ENCODE data around the gene MYO18B.

The MYO18B gene

DNA sequence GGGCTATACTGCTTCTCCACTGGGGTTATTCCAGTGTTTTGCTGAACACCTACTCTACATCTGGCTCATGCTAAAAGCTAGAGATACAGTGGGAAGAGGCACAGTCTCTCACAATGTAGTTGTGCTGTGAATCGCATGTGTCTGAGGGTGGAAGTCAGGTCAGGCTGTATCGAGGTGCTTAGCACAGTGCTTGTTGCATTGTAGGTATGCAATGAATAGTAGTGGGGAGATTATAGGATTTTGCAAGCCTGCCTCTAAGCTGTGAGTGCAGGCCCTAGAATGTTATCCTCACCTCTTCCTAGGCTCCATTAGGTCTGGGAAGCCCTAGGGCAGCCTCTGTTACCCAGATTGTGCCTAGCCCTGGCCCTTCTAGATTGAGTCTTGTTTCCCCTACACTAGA is 37.4 kb downstream of the MYO18B start:
- H3K4me3 ChIP-seq (ENCODE audit: low read depth, low read length) = no peak overlapping the region
- TF ChIP-seq, protein P1, sequence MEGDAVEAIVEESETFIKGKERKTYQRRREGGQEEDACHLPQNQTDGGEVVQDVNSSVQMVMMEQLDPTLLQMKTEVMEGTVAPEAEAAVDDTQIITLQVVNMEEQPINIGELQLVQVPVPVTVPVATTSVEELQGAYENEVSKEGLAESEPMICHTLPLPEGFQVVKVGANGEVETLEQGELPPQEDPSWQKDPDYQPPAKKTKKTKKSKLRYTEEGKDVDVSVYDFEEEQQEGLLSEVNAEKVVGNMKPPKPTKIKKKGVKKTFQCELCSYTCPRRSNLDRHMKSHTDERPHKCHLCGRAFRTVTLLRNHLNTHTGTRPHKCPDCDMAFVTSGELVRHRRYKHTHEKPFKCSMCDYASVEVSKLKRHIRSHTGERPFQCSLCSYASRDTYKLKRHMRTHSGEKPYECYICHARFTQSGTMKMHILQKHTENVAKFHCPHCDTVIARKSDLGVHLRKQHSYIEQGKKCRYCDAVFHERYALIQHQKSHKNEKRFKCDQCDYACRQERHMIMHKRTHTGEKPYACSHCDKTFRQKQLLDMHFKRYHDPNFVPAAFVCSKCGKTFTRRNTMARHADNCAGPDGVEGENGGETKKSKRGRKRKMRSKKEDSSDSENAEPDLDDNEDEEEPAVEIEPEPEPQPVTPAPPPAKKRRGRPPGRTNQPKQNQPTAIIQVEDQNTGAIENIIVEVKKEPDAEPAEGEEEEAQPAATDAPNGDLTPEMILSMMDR (IDR thresholded peaks at IDR 0.05; ENCODE audit: low read depth, low read length) = no peak
- in situ Hi-C loops (cut with HindIII; ENCODE audit: low sequenced_read_pairs) = no loop called here
- DNase-seq (ENCODE audit: low read depth, low spot score) = no peak

DNA sequence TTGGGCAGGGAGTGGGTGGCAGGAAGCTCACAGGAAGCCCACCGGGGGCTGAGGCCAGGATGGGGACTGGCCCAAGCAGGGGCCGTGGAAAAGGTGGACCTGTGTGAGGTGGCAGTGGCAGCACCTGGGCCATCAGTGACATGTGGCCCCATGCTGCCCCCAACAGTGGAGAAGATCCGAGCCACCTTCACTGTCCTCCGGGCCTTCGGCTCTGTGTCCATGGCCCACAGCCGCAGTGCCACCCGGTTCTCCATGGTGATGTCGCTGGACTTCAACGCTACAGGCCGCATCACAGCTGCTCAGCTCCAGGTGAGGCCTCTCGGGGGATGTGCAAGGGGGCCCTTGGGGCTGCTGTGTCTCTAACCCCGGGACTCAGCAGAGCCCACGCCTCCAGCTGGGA is 37.9 kb downstream of the MYO18B start:
- TF ChIP-seq, protein P1 (IDR thresholded peaks at IDR 0.05; ENCODE audit: low read depth, low read length) = no peak
- no peak overlapping the region for H3K4me3 ChIP-seq (ENCODE audit: low read depth, low read length)
- no peak for DNase-seq (ENCODE audit: low read depth, low spot score)
- in situ Hi-C loops (cut with HindIII; ENCODE audit: low sequenced_read_pairs) = no loop called here

DNA sequence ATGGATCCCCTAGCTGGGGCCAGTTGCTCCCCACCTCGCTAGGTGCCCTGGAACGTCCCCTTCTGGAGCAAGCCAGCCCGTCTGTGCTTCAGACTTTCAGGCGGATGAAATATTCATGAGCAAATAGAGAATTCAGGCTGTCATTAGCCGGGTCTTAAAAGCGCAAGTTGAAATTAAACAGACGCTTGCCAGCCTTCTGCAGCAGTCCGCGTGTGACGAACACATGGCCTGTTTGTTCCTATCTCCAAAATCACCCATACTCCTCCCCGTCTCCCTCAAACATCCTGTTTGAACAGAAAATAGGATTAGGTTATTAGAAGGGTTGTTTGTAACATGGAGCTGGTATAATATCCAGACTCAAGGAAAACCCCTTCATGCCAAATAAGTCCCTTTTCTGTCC is 38.7 kb downstream of the MYO18B start:
- TF ChIP-seq, protein P1 (IDR thresholded peaks at IDR 0.05; ENCODE audit: low read depth, low read length) = no peak
- no peak for DNase-seq (ENCODE audit: low read depth, low spot score)
- in situ Hi-C loops (cut with HindIII; ENCODE audit: low sequenced_read_pairs) = no loop called here
- no peak overlapping the region for H3K4me3 ChIP-seq (ENCODE audit: low read depth, low read length)

DNA sequence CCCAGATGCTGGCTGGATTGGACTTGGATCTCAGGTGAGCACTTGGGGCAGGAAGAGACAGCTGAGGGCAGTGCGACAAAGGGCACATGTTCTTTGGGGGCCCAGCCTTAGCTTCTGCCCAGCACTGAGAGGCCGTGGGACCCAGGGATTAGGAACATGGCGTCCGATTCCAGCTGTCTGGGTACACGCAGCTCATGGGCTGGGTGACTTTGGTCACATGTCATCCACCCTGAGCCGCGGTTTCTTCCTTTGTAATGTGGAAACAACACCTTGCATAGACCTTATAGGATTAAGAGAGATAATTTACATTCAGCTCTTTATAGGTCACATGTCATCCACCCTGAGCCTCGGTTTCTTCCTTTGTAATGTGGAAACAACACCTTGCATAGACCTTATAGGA is 39.8 kb downstream of the MYO18B start:
- in situ Hi-C loops (cut with HindIII; ENCODE audit: low sequenced_read_pairs) = no loop called here
- no peak overlapping the region for H3K4me3 ChIP-seq (ENCODE audit: low read depth, low read length)
- TF ChIP-seq, protein P1 (IDR thresholded peaks at IDR 0.05; ENCODE audit: low read depth, low read length) = no peak
- DNase-seq (ENCODE audit: low read depth, low spot score) = no peak

DNA sequence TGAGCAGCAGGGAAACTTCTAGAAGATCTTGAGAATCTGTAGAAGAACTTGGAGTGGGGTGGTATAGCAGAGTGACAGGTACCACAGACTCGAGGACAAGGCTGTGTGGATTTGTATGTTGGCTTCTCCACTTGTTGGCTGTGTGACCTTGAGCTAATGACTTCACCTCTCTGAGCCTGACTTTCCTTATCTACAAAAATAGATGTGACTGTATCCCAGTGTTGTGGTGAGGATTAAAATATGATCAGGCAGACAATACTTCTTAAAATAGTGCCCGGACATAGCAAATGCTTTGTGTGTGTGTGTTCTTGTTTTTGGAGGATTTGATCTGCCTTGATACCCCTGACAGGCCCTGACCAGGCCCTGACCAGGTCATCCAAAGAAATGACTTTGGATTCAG is 40.8 kb downstream of the MYO18B start:
- no peak overlapping the region for H3K4me3 ChIP-seq (ENCODE audit: low read depth, low read length)
- no peak for DNase-seq (ENCODE audit: low read depth, low spot score)
- TF ChIP-seq, protein P1 (IDR thresholded peaks at IDR 0.05; ENCODE audit: low read depth, low read length) = no peak
- in situ Hi-C loops (cut with HindIII; ENCODE audit: low sequenced_read_pairs) = no loop called here

DNA sequence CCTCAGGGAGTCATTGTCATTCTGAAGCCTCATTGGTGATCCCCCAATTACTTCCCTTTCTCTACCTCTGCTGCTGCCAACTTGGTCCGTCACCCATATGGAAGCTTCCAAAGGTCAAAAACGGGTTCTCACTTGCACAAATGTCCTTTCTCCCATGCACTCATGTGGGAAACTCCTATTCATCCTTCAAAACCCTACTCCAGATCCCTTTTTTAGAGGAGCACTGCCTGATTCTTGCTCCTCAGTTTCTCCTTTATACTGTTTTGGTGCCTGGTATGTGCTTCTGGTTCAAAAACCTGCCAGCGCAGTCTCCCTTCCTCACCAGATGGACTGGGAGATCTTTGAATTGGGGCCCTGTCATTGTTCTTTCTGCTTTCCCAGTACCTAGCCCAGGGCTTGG is 41.9 kb downstream of the MYO18B start:
- DNase-seq (ENCODE audit: low read depth, low spot score) = no peak
- no peak overlapping the region for H3K4me3 ChIP-seq (ENCODE audit: low read depth, low read length)
- in situ Hi-C loops (cut with HindIII; ENCODE audit: low sequenced_read_pairs) = no loop called here
- TF ChIP-seq, protein P1 (IDR thresholded peaks at IDR 0.05; ENCODE audit: low read depth, low read length) = no peak

DNA sequence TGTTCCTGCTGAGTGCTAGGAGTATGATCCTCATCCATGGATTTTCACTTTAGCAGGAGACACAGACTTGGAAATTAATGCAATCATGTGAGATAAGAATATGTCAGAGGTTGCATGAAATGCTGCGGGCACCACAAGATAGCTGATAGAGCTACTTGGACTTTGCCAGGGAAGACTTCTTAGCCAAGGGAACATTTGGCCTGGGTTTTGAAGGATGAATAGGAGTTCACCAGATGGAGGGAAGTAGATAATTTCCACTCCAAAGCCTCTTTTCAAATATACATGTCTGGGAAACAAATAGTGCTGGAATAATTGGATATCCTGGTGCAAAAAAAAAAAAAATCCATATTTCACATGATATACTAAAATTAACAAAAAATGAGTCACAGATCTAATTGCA is 44.2 kb downstream of the MYO18B start:
- no peak overlapping the region for H3K4me3 ChIP-seq (ENCODE audit: low read depth, low read length)
- no peak for DNase-seq (ENCODE audit: low read depth, low spot score)
- TF ChIP-seq, protein P1 (IDR thresholded peaks at IDR 0.05; ENCODE audit: low read depth, low read length) = no peak
- in situ Hi-C loops (cut with HindIII; ENCODE audit: low sequenced_read_pairs) = no loop called here

Measured in astrocyte of the spinal cord (primary cell).